Fibroblast of mammary gland (primary cell): Measurements from ENCODE around the gene POU3F2.

Experiments
- DNase-seq: peaks from one replicate; pipeline ENCODE4 v3.0.0-alpha.2; 2010; ENCODE audit warnings: low read depth
- H3K4me3 ChIP-seq: 2 replicates; pipeline ENCODE4 v1.5.1; 2011; ENCODE audit warnings: low read depth, mild to moderate bottlenecking, low read length, moderate library complexity; ENCODE audit not compliant: control insufficient read depth
- TF ChIP-seq, protein P1 (sequence below): conservative IDR thresholded peaks from 2 replicates; pipeline ENCODE4 v1.5.1; 2011; ENCODE audit warnings: low read depth, low read length, inconsistent platforms; ENCODE audit not compliant: control insufficient read depth, insufficient read depth

POU3F2 gene

GRCh38 chr6:98836025-98836961, 1.9 kb downstream of the POU3F2 start:
- TF ChIP-seq, protein P1, sequence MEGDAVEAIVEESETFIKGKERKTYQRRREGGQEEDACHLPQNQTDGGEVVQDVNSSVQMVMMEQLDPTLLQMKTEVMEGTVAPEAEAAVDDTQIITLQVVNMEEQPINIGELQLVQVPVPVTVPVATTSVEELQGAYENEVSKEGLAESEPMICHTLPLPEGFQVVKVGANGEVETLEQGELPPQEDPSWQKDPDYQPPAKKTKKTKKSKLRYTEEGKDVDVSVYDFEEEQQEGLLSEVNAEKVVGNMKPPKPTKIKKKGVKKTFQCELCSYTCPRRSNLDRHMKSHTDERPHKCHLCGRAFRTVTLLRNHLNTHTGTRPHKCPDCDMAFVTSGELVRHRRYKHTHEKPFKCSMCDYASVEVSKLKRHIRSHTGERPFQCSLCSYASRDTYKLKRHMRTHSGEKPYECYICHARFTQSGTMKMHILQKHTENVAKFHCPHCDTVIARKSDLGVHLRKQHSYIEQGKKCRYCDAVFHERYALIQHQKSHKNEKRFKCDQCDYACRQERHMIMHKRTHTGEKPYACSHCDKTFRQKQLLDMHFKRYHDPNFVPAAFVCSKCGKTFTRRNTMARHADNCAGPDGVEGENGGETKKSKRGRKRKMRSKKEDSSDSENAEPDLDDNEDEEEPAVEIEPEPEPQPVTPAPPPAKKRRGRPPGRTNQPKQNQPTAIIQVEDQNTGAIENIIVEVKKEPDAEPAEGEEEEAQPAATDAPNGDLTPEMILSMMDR, result no peak
- no peak overlapping the region for H3K4me3 ChIP-seq
- DNase-seq, result no peak

DNA sequence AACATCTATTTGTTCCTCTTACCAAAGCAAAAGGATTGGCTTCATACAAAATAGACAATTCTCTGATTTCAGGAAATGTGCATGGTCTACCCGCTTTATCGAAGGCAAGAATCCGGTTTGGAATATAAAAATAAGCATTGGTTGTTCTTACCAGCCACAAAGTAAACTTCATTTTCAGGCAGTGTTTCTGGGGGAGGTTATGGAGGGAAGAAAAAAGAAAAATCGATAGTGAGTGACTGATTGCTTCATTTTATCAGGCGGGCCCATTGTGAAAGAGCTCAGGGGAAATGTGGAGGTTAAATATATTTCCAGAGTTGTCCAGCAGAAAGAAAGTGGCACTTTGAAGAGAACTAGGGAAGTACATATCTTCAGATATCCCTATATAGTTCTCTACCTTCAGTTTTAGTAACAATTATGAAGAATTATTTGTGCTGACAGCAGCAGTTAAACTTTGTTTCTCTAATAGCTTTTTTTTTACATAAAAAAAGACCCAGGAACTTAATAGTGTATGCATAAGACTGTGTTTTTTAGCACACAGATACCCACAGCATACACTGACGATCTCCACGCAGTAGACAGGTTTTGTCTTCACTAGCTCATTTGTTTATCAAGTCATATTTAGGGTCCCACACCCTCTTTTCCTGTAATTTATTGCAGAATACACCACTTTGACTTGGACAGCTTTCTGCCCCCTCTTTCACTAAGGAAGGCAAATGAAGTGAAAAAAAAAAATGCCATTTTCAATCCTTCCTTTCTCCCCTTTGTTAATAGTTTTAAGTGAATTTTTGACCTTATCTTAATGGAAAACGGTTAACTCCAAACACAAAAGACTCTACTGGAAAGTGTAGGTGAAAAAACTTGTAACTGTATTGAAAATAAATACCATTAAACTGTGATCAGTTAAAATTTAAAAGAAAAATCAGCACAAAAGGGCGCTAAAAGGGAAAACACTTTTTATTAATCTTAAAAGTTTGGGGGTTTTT, 2.9 kb downstream of the POU3F2 start:
- TF ChIP-seq, protein P1, result no peak
- DNase-seq, result no peak
- H3K4me3 ChIP-seq, result no peak overlapping the region

GRCh38 chr6:98838032-98838431, 3.7 kb downstream of the POU3F2 start:
- H3K4me3 ChIP-seq, result no peak overlapping the region
- no peak for DNase-seq
- TF ChIP-seq, protein P1, result no peak

GRCh38 chr6:98838975-98839374, 4.6 kb downstream of the POU3F2 start:
- TF ChIP-seq, protein P1, result no peak
- no peak for DNase-seq
- no peak overlapping the region for H3K4me3 ChIP-seq

- TF ChIP-seq, protein P1, result peak; percentile 35
- no peak overlapping the region for H3K4me3 ChIP-seq
- peak; percentile 33 for DNase-seq
Observed at GRCh38 chr6:98839781-98840361, 5.5 kb downstream of the POU3F2 start.

GRCh38 chr6:98840385-98840784, 6.0 kb downstream of the POU3F2 start:
- TF ChIP-seq, protein P1, result no peak
- DNase-seq, result no peak
- no peak overlapping the region for H3K4me3 ChIP-seq
